HCT116 (cell line): ENCODE measurements around the gene IQUB. TPM values are rescaled to one million over a fixed set of nuclear protein-coding genes. Genes with fewer than 3 reads are reported as not detected.

Source experiments
- ATAC-seq: fragments of 200-7000 bp; cut with Tn5 transposase; 2 replicates; pipeline ENCODE4 v1.9.1; 2020; ENCODE audit warnings: mild to moderate bottlenecking, moderate library complexity
- BruUV-seq: library from RNA; stranded (reverse); fragments of 400-500 nt; replicated peaks from 2 replicates; lab custom pipeline; 2021; lab: Mats Ljungman, UMichigan
- CTCF ChIA-PET: fragments of 300-600 bp; sonication (Branson Sonifier 250); formaldehyde crosslinking; loops from one replicate; lab custom pipeline; 2021; ENCODE audit warnings: antibody characterized with exemption; lab: Charles Lee
- POLR2A ChIA-PET: fragments of 300-600, 350-600 bp; sonication (Branson Sonifier 250); formaldehyde crosslinking; loops from one replicate; lab custom pipeline; 2021; ENCODE audit warnings: antibody characterized with exemption; lab: Charles Lee
- RAD21 ChIA-PET, 2 experiments: fragments of 300-600 bp; sonication (Branson Sonifier 250); formaldehyde crosslinking; loops; one replicate each; lab custom pipeline; 2023; ENCODE audit warnings: low total read pairs in 2 of 2; ENCODE audit not compliant: uncharacterized antibody in 2 of 2, unreplicated experiment in 2 of 2, low non-redundant PET in 1 of 2; lab: Charles Lee
- DNase-seq: peaks from one replicate; pipeline ENCODE4 v3.0.0-alpha.2; 2010; ENCODE audit warnings: low read depth, low spot score
- H2AFZ ChIP-seq: fragments of 200-600 bp; shearing (Covaris generic), sonication (generic); 2 replicates; pipeline ENCODE4 v1.6.1; 2017; ENCODE audit warnings: low read depth, mixed run types, mixed read lengths, antibody characterized with exemption, low read length; ENCODE audit not compliant: poor library complexity, severe bottlenecking
- H3K27ac ChIP-seq: 2 replicates; pipeline ENCODE4 v1.5.1; 2012; ENCODE audit warnings: low read depth, low read length
- H3K27me3 ChIP-seq: fragments of 200-600 bp; sonication (generic); 2 replicates; pipeline ENCODE4 v1.6.1; 2016; ENCODE audit warnings: mixed run types, low read length, mixed read lengths; ENCODE audit not compliant: insufficient read depth
- H3K36me3 ChIP-seq, 2 experiments: fragments of 200-500 bp in 1 of 2; fragments of 200-600 bp in 1 of 2; sonication (Bioruptor generic) in 1 of 2; sonication (generic) in 1 of 2; 2 replicates each; pipeline versions ENCODE4 v1.5.1 to v1.6.1; 2014 to 2016; ENCODE audit warnings: low read length in 2 of 2, inconsistent platforms in 1 of 2, mixed read lengths in 1 of 2, mixed run types in 1 of 2; ENCODE audit not compliant: insufficient read depth in 2 of 2, control insufficient read depth in 1 of 2
- H3K4me1 ChIP-seq, 2 experiments: fragments of 200-600 bp in 1 of 2; sonication (generic) in 1 of 2; 2 replicates each; pipeline versions ENCODE4 v1.5.1 to v1.6.1; 2012 to 2017; ENCODE audit warnings: low read length in 2 of 2, inconsistent platforms in 1 of 2, mild to moderate bottlenecking in 1 of 2, mixed read lengths in 1 of 2, mixed run types in 1 of 2, moderate library complexity in 1 of 2; ENCODE audit not compliant: insufficient read depth in 2 of 2, control insufficient read depth in 1 of 2
- H3K4me2 ChIP-seq: fragments of 200-600 bp; sonication (generic); 2 replicates; pipeline ENCODE4 v1.6.1; 2017; ENCODE audit warnings: mixed run types, low read length, mixed read lengths
- H3K4me3 ChIP-seq, 2 experiments: fragments of 200-600 bp in 1 of 2; sonication (generic) in 1 of 2; replicated peaks in 1 of 2; 2 replicates each; pipeline ENCODE4 v1.5.1; 2011 to 2016; ENCODE audit warnings: low read length in 2 of 2, control low read depth in 1 of 2, low read depth in 1 of 2, mild to moderate bottlenecking in 1 of 2, mixed read lengths in 1 of 2, mixed run types in 1 of 2
- H3K79me2 ChIP-seq: fragments of 200-600 bp; sonication (generic); 2 replicates; pipeline ENCODE4 v1.6.1; 2017; ENCODE audit warnings: mild to moderate bottlenecking, mixed run types, low read length, moderate library complexity, mixed read lengths; ENCODE audit not compliant: insufficient read depth
- H3K9ac ChIP-seq: fragments of 200-600 bp; sonication (generic); 2 replicates; pipeline ENCODE4 v1.6.1; 2016; ENCODE audit warnings: low read length, mixed read lengths
- H3K9me2 ChIP-seq: fragments of 200-600 bp; sonication (generic), shearing (Covaris generic); 2 replicates; pipeline ENCODE4 v1.6.1; 2017; ENCODE audit warnings: mixed run types, mild to moderate bottlenecking, moderate library complexity; ENCODE audit not compliant: insufficient read depth
- H3K9me3 ChIP-seq, 2 experiments: fragments of 200-500 bp in 1 of 2; fragments of 200-600 bp in 1 of 2; sonication (Bioruptor generic) in 1 of 2; sonication (generic) in 1 of 2; 2 replicates each; pipeline ENCODE4 v1.6.1; 2014 to 2017; ENCODE audit warnings: low read length in 2 of 2, mixed read lengths in 2 of 2, inconsistent platforms in 1 of 2, low read depth in 1 of 2, mild to moderate bottlenecking in 1 of 2, mixed run types in 1 of 2, moderate library complexity in 1 of 2; ENCODE audit not compliant: control insufficient read depth in 1 of 2, insufficient read depth in 1 of 2
- H4K20me1 ChIP-seq: fragments of 200-600 bp; sonication (generic), shearing (Covaris generic); 2 replicates; pipeline ENCODE4 v1.6.1; 2017; ENCODE audit warnings: mixed run types, mild to moderate bottlenecking, moderate library complexity; ENCODE audit not compliant: insufficient read depth
- ATF3 ChIP-seq: IDR thresholded peaks from 2 replicates; pipeline ENCODE4 v1.6.1; 2012
- CBX3 ChIP-seq: IDR thresholded peaks from 2 replicates; pipeline ENCODE4 v1.6.1; 2012; ENCODE audit warnings: low read depth
- CEBPB ChIP-seq: IDR thresholded peaks from 2 replicates; pipeline ENCODE4 v1.6.1; 2012; ENCODE audit warnings: low read depth
- CTCF ChIP-seq, 3 experiments: fragments of 200-600 bp in 1 of 3; sonication (generic) in 1 of 3; IDR thresholded peaks in 2 of 3; conservative IDR thresholded peaks in 1 of 3; 2 replicates each; pipeline ENCODE4 v1.5.1; 2012 to 2017; ENCODE audit warnings: low read depth in 2 of 3, low read length in 2 of 3, antibody characterized with exemption in 1 of 3, borderline replicate concordance in 1 of 3, control low read depth in 1 of 3, mild to moderate bottlenecking in 1 of 3, mixed read lengths in 1 of 3, mixed run types in 1 of 3, moderate library complexity in 1 of 3; ENCODE audit not compliant: insufficient read depth in 1 of 3
- EGR1 ChIP-seq: IDR thresholded peaks from 2 replicates; pipeline ENCODE4 v1.6.1; 2012; ENCODE audit warnings: low read depth
- POLR2A ChIP-seq: IDR thresholded peaks from 2 replicates; pipeline ENCODE4 v1.7.0; 2011; ENCODE audit warnings: borderline replicate concordance; ENCODE audit not compliant: insufficient read depth, insufficient read length; ENCODE audit errors: extremely low read depth
- POLR2AphosphoS5 ChIP-seq: IDR thresholded peaks from 2 replicates; pipeline ENCODE4 v1.6.1; 2011; ENCODE audit warnings: mild to moderate bottlenecking, low read depth, low read length, moderate library complexity
- SIN3A ChIP-seq: IDR thresholded peaks from 2 replicates; pipeline ENCODE4 v1.6.1; 2012; ENCODE audit warnings: low read depth
- SRF ChIP-seq: IDR thresholded peaks from 2 replicates; pipeline ENCODE4 v1.6.1; 2012; ENCODE audit warnings: low read depth
- YY1 ChIP-seq: IDR thresholded peaks from 2 replicates; pipeline ENCODE4 v1.6.1; 2011; ENCODE audit warnings: low read length, low read depth, moderate library complexity, mild to moderate bottlenecking; ENCODE audit not compliant: insufficient replicate concordance; ENCODE audit errors: extremely low read depth
- ZBTB33 ChIP-seq: IDR thresholded peaks from 2 replicates; pipeline ENCODE4 v1.6.1; 2011; ENCODE audit warnings: mild to moderate bottlenecking, low read length, moderate library complexity; ENCODE audit not compliant: insufficient replicate concordance; ENCODE audit errors: extremely low read depth
- ZFX ChIP-seq: fragments of 450-650 bp; IDR thresholded peaks from 2 replicates; pipeline ENCODE4 v1.6.1; 2017
- ZNF274 ChIP-seq: fragments of 200-500 bp; sonication (Bioruptor generic); IDR thresholded peaks from 2 replicates; pipeline ENCODE4 v1.6.1; 2014; ENCODE audit warnings: mild to moderate bottlenecking, low read depth, low read length, inconsistent platforms
- intact Hi-C: fragments of 100-400 bp; cut with micrococcal nuclease; formaldehyde crosslinking; loops from 2 replicates; pipeline ENCODE4 v1.10.0; 2022
- total RNA-seq: library from RNA; stranded (reverse); gene quantifications from one replicate; pipeline ENCODE4 v1.2.1, GENCODE V29; 2021; ENCODE audit not compliant: unreplicated experiment

Gene IQUB
- total RNA-seq, 1 experiment from 2014 or later, result 0.79 TPM

GRCh38 chr7:123424463-123424862 is 109.9 kb downstream of the IQUB start:
- DNase-seq, result no peak
- TF ChIP-seq CEBPB (no peak), SRF (no peak), ATF3 (no peak), POLR2A (no peak), CTCF (IDR thresholded peaks at IDR 0.05 in 2 of 3, conservative IDR thresholded peaks at IDR 0.05 in 1 of 3; ENCODE audit: borderline replicate concordance in 1 of 3, insufficient read depth in 1 of 3, low read depth in 2 of 3, low read length in 2 of 3) (no peak), CBX3 (no peak), POLR2AphosphoS5 (no peak), EGR1 (no peak), ZFX (no peak)
- TF ChIP-seq, all 23 proteins: peak for 0
- H3K4me3 ChIP-seq, result no peak overlapping the region
- H4K20me1 ChIP-seq, result no peaks in the 10 kb centered on the region
- intact Hi-C loops, result no loop called here
- H3K4me2 ChIP-seq, result no peak overlapping the region
- H3K27me3 ChIP-seq, result no peaks in the 10 kb centered on the region
- no peaks in the 10 kb centered on the region for H3K36me3 ChIP-seq
- H3K9ac ChIP-seq, result no peak overlapping the region
- no peaks in the 10 kb centered on the region; a peak in 1 of 4 replicates for H3K9me3 ChIP-seq
- no peaks in the 10 kb centered on the region for H3K4me1 ChIP-seq
- ChIA-PET POLR2A (no interaction called here), RAD21 (no interaction called here), CTCF (no interaction called here)
- no TSS peak for BruUV-seq
- ATAC-seq, result no peak
- H2AFZ ChIP-seq, result no peak overlapping the region
- no peak overlapping the region for H3K27ac ChIP-seq
- no peaks in the 10 kb centered on the region; the same call in 1 of the 2 replicates for H3K9me2 ChIP-seq
- H3K79me2 ChIP-seq, result no peaks in the 10 kb centered on the region

GRCh38 chr7:123423622-123424021 is 110.8 kb downstream of the IQUB start:
- H3K4me1 ChIP-seq, result no peaks in the 10 kb centered on the region
- no peaks in the 10 kb centered on the region for H4K20me1 ChIP-seq
- ChIA-PET CTCF (no interaction called here), RAD21 (no interaction called here), POLR2A (no interaction called here)
- H3K79me2 ChIP-seq, result no peaks in the 10 kb centered on the region
- BruUV-seq, result no TSS peak
- no peaks in the 10 kb centered on the region; the same call in 1 of the 2 replicates for H3K9me2 ChIP-seq
- H3K36me3 ChIP-seq, result no peaks in the 10 kb centered on the region
- H3K27ac ChIP-seq, result no peak overlapping the region
- no peak overlapping the region for H3K4me3 ChIP-seq
- no peak overlapping the region for H3K9ac ChIP-seq
- intact Hi-C loops, result no loop called here
- H3K9me3 ChIP-seq, result no peaks in the 10 kb centered on the region; a peak in 1 of 4 replicates
- no peak for DNase-seq
- H3K4me2 ChIP-seq, result no peak overlapping the region
- no peak for ATAC-seq
- H3K27me3 ChIP-seq, result no peaks in the 10 kb centered on the region
- H2AFZ ChIP-seq, result no peak overlapping the region
- TF ChIP-seq SIN3A, result no peak
- TF ChIP-seq CEBPB, result no peak
- TF ChIP-seq POLR2A, result no peak
- TF ChIP-seq YY1, result no peak
- TF ChIP-seq ZBTB33, result no peak
- TF ChIP-seq ZNF274, result no peak
- TF ChIP-seq CBX3, result no peak
